ENCODE data around the gene KDM3B.

DNA sequence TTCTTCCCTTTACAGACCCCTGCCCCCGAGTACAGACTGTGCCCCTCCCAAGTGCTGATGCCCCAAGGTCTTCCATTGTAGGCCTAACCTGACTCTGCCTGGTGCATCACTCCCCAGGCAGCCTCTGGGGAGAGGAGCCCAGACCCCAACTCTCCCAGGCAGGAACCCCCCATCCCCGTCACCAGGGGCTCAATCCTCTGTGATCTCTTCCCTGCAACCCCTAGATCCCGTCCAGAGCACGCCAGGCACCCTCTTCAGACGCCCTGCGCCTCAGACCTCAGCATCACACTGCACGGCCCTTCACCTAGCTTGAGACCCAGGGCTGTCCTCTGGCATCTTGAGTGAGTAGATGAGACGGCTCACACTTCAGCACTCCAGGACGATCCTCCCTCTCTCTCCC lies 106.4 kb downstream of the KDM3B start:
- TF ChIP-seq ARNTL (CRISPR knock-in tag; IDR thresholded peaks at IDR 0.05; ENCODE audit: borderline replicate concordance, low read depth) (no peak), PPARA (CRISPR knock-in tag; IDR thresholded peaks at IDR 0.05; ENCODE audit: borderline replicate concordance) (no peak), ZFP30 (CRISPR knock-in tag; IDR thresholded peaks at IDR 0.05) (no peak), TOX (CRISPR knock-in tag; IDR thresholded peaks at IDR 0.05; ENCODE audit: borderline replicate concordance) (no peak), RARB (CRISPR knock-in tag; IDR thresholded peaks at IDR 0.05) (no peak), ZC3H10 (CRISPR knock-in tag; IDR thresholded peaks at IDR 0.05) (no peak)
- TF ChIP-seq, protein P1, sequence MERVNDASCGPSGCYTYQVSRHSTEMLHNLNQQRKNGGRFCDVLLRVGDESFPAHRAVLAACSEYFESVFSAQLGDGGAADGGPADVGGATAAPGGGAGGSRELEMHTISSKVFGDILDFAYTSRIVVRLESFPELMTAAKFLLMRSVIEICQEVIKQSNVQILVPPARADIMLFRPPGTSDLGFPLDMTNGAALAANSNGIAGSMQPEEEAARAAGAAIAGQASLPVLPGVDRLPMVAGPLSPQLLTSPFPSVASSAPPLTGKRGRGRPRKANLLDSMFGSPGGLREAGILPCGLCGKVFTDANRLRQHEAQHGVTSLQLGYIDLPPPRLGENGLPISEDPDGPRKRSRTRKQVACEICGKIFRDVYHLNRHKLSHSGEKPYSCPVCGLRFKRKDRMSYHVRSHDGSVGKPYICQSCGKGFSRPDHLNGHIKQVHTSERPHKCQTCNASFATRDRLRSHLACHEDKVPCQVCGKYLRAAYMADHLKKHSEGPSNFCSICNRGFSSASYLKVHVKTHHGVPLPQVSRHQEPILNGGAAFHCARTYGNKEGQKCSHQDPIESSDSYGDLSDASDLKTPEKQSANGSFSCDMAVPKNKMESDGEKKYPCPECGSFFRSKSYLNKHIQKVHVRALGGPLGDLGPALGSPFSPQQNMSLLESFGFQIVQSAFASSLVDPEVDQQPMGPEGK (CRISPR knock-in tag; IDR thresholded peaks at IDR 0.05; ENCODE audit: borderline replicate concordance): no peak
- TF ChIP-seq, protein P2, sequence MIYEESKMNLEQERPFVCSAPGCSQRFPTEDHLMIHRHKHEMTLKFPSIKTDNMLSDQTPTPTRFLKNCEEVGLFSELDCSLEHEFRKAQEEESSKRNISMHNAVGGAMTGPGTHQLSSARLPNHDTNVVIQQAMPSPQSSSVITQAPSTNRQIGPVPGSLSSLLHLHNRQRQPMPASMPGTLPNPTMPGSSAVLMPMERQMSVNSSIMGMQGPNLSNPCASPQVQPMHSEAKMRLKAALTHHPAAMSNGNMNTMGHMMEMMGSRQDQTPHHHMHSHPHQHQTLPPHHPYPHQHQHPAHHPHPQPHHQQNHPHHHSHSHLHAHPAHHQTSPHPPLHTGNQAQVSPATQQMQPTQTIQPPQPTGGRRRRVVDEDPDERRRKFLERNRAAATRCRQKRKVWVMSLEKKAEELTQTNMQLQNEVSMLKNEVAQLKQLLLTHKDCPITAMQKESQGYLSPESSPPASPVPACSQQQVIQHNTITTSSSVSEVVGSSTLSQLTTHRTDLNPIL (CRISPR knock-in tag; IDR thresholded peaks at IDR 0.05; ENCODE audit: low read depth): no peak

Data from SK-N-SH treated with all-trans-retinoic acid at 6 μM for 48 hours (cell line).